Pancreas (tissue), 10 donors: ENCODE results near the gene SLC1A7. TPM values are rescaled to one million over a fixed set of nuclear protein-coding genes. Genes with fewer than 3 reads are reported as not detected.
A peak's percentile ranks its signal among the peaks of the same experiment; 100 is the strongest.

Source experiments
- ATAC-seq, 4 donors: fragments of 200-7000 bp; cut with Tn5 transposase; one replicate each; pipeline versions ENCODE4 v1.8.0 to v1.9.1; 2020; ENCODE audit warnings: mild to moderate bottlenecking in 4 of 4, moderate library complexity in 4 of 4
- DNase-seq, 6 donors: peaks; one replicate each; pipeline ENCODE4 v3.0.0-alpha.2; 2020
- FAIRE-seq: peaks from 2 replicates; lab custom pipeline; 2012; peaks lifted over from hg19 to GRCh38; lab: Jason Lieb, UNC
- H3K27ac ChIP-seq, 4 donors: fragments of 200-600 bp; sonication (generic); 1 replicate in 3 of 4; 2 replicates in 1 of 4; pipeline versions ENCODE4 v1.5.0 to v1.8.0; 2020
- H3K27me3 ChIP-seq, 4 donors: fragments of 200-600 bp; one replicate each; pipeline ENCODE4 v1.8.0; 2021
- H3K36me3 ChIP-seq, 3 donors: fragments of 200-600 bp; sonication (generic) in 1 of 3; one replicate each; pipeline versions ENCODE4 v1.5.0 to v1.8.0; 2020 to 2021
- H3K4me1 ChIP-seq, 3 donors: fragments of 200-600 bp; one replicate each; pipeline ENCODE4 v1.8.0; 2021
- H3K4me3 ChIP-seq, 4 donors: fragments of 200-600 bp; sonication (generic) in 2 of 4; one replicate each; pipeline versions ENCODE4 v1.5.0 to v1.8.0; 2020 to 2021
- H3K9me3 ChIP-seq, 4 donors: fragments of 200-600 bp; one replicate each; pipeline ENCODE4 v1.8.0; 2021
- CTCF ChIP-seq, 4 donors: fragments of 200-600 bp; sonication (generic) in 3 of 4; IDR thresholded peaks; one replicate each; pipeline versions ENCODE4 v1.5.0 to v1.8.0; 2021; ENCODE audit warnings: antibody characterized with exemption in 4 of 4
- WGBS, 2 donors: extraction: QIAGEN DNeasy Blood & Tissue Kit; methylation state at CpG; one replicate each; pipeline ENCODE4 v1.1.7; 2013; 5-methylcytosine and 5-hydroxymethylcytosine counted together
- intact Hi-C, 3 donors: fragments of 100-400 bp; cut with DNase I; formaldehyde crosslinking; loops; one replicate each; pipeline versions ENCODE4 v1.11.1 to v1.14.2; 2022
- polyA plus RNA-seq, 2 donors: library from polyadenylated mRNA; stranded (reverse); fragments of 200-250 nt; gene quantifications; one replicate each; pipeline ENCODE4 v1.2.3, GENCODE V29; 2013
- total RNA-seq, 6 donors: library from RNA; stranded (reverse); fragmentation: NEBNext Ultra II Directional in 4 of 6; extraction: Animal tissue kit (Norgen Biotek cat#: 25700) in 4 of 6; gene quantifications; one replicate each; pipeline versions ENCODE4 v1.2.1 to v1.2.4, GENCODE V29; 2021 to 2023
- donor health status: healthy with polysubstance abuse.
- donor health status: DM: no; HTN: no; CAD: no; lungs with moderate emphysema.
- donor health status: DM: no; HTN: no; CAD: no.
- donor health status: control.
- donor health status: control.
- donor health status: Bipolar disorder and iron deficiency.
- donor health status: DM: yes; HTN: yes; CAD: no.
- donor health status: DM: no; HTN: no; CAD: no.
- donor health status: DM: no; HTN: no; CAD: no.
- donor health status: DM: yes; HTN: yes; CAD: no.

SLC1A7 gene
- total and polyA plus RNA-seq, 8 donors: 0.15 to 0.35 TPM; not detected in 6

- ATAC-seq (no peak), DNase-seq (no peak), FAIRE-seq (no peak)
- TF ChIP-seq CTCF (IDR thresholded peaks at IDR 0.05): no peak
- H3K4me3 ChIP-seq: no peak overlapping the region
- intact Hi-C loops: no loop called here
- H3K36me3 ChIP-seq: no peaks in the 10 kb centered on the region
- no peaks in the 10 kb centered on the region for H3K9me3 ChIP-seq
- H3K4me1 ChIP-seq: no peaks in the 10 kb centered on the region
- 78 to 84% methylated on average over 10 of the region's 10 CpGs for WGBS, 2 donors
- H3K27me3 ChIP-seq: no peaks in the 10 kb centered on the region
- no peak overlapping the region for H3K27ac ChIP-seq
These were observed 16.6 kb downstream of the SLC1A7 start for GRCh38 chr1:53125623-53126360.

DNA sequence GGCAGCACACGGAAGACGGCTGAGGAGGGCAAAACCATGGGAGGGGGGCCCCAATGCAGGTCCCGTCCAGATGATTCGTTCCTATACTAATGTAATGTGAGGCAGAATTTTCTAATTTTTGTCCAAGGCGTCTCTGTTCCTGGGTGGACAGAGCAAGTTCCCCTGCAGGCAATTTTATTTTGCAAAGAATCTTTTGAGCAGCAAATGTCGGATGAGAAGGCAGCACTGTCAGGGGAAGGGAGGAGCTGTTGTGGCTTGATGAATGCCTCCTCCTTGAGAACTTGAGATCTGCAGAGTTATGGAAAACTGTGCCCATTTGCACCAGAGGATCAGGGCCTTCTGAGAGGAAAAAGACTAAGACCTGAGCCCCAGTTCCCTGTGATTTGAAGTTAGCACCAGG, 17.3 kb downstream of the SLC1A7 start:
- no peak for ATAC-seq
- H3K36me3 ChIP-seq: no peaks in the 10 kb centered on the region

DNA sequence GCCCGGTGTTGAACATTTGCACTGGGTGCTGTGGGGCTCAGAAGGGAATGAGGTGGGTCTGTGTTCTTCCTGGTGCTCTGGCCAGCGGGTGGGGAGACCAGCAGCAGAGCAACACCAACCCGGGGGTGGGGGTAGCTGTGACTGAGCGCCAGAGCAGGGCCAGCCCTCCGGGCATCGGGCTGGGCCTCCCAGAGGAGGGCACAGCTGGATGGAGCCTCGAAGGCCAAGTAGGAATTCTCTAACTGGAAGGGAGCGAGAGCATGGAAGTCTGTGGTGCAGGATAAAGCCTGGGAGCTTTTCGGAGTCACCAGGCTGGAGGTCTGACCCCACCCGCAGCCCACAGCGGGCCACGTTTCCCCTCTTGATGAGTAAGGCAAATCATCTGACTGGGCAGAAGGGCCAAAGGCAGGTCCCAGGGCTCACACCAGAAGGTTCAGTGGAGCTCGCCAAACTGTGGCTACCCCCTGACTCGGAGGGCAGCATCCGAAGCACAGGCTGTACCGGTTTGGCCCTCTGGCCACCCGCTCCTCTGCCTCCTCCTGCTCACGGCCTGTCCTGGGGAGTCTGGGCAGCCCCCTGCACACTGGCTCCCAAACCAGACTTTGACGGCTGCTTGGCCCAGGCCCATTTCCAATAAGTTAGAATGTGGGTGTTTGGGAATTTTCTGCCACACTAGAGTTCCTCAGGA, 18.8 kb downstream of the SLC1A7 start:
- ATAC-seq: peak in 3 of 4 donors; percentile 27 to 49 (median 33)
- DNase-seq: no peak
- intact Hi-C loops: no loop called here
- Histone ChIP-seq H3K9me3 (no peaks in the 10 kb centered on the region), H3K36me3 (no peaks in the 10 kb centered on the region), H3K4me3 (no peak overlapping the region), H3K4me1 (no peaks in the 10 kb centered on the region), H3K27me3 (no peaks in the 10 kb centered on the region), H3K27ac (peak overlapping the region in 1 of 4 donors; percentile 37)
- TF ChIP-seq CTCF (IDR thresholded peaks at IDR 0.05): no peak
- WGBS, 2 donors: 81 to 83% methylated on average over 19 of the region's 19 CpGs
- no peak for FAIRE-seq

More for the DNA sequence above, 17.3 kb downstream of the SLC1A7 start:
- intact Hi-C loops: no loop called here
- H3K27me3 ChIP-seq: no peaks in the 10 kb centered on the region
- DNase-seq: no peak
- no peak overlapping the region for H3K4me3 ChIP-seq
- H3K4me1 ChIP-seq: no peaks in the 10 kb centered on the region
- H3K27ac ChIP-seq: no peak overlapping the region
- H3K9me3 ChIP-seq: no peaks in the 10 kb centered on the region
- TF ChIP-seq CTCF (IDR thresholded peaks at IDR 0.05): no peak
- WGBS, 2 donors: 75 to 89% methylated on average over 6 of the region's 6 CpGs
- no peak for FAIRE-seq

GRCh38 chr1:53122961-53123413, 19.5 kb downstream of the SLC1A7 start:
- intact Hi-C loops: no loop called here
- FAIRE-seq: no peak
- ATAC-seq: no peak
- no peak overlapping the region for H3K4me3 ChIP-seq
- peak overlapping the region in 1 of 4 donors; percentile 37 for H3K27ac ChIP-seq
- H3K36me3 ChIP-seq: no peaks in the 10 kb centered on the region
- no peaks in the 10 kb centered on the region for H3K27me3 ChIP-seq
- no peaks in the 10 kb centered on the region for H3K9me3 ChIP-seq
- no peak for TF ChIP-seq CTCF (IDR thresholded peaks at IDR 0.05)
- WGBS, 2 donors: 87 to 92% methylated on average over 7 of the region's 7 CpGs
- no peaks in the 10 kb centered on the region for H3K4me1 ChIP-seq
- no peak for DNase-seq
